ENCODE results near the gene EDN2.
A peak's percentile ranks its signal among the peaks of the same experiment; 100 is the strongest.

The EDN2 gene

DNA sequence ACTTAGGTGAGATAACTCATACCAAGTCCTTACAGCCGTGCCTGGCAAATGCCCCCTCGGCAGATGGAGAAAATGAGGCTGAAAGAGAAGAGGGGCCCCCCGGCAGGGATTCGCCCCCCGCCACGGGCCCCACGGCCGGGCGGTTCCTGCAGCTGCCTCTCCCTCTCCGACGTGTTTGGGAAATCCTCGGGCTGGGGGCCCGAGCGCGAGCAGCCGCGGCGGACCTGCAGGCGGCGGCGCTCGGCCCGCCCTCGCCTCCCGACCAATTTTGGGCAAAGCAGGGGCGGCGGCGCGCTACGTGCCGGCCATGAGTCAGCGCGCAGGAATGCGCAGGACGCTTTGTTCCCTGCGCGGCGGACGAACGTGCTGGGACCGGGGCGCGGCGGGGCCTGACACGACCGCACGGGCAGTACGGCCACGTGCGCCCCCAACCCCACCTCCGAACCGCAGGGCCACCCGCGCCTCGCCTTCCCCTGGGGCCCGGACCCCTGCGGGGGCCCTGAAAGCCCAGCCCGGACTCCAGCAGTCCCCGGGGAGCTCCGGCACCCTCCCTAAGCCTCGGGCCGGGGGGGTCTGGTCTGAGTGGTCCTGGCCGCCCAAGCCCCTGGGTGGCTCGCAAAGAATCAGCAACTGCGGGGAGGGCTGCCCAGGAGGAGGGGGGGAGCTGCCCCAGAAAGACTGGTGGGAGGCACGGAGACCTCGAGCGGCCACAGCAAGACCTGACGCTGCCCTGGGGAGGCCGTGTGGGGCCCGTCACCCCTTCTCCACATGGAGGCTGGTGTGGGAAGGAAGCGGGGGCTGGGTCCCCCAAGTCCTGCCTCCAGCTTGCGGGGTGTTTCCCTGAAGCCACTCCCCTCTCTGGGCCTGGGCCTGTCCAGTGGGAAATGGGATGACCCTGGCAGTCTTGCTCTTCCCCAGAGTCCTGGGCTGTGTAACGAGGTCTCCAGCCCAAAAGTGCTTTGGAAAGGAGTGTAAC, 11.9 kb upstream of the EDN2 start:
- Histone ChIP-seq H3K9ac (ENCODE audit: low read depth, low read length, poor library complexity, severe bottlenecking) (no peak overlapping the region), H3K79me2 (ENCODE audit: insufficient read depth, low read length) (no peaks in the 10 kb centered on the region), H3K36me3 (ENCODE audit: insufficient read depth, low read length) (no peaks in the 10 kb centered on the region), H3K9me2 (replicated peaks; ENCODE audit: low read depth, low read length) (no peaks in the 10 kb centered on the region), H3K9me3 (ENCODE audit: insufficient read depth, low read depth, low read length) (no peaks in the 10 kb centered on the region), H3F3A (ENCODE audit: low read depth) (no peaks in the 10 kb centered on the region), H3K4me3 (ENCODE audit: low read length, poor library complexity, severe bottlenecking) (peak overlapping the region; percentile 62), H2AFZ (ENCODE audit: low read length) (peak overlapping the region; percentile 42), H3K27me3 (ENCODE audit: insufficient read depth, low read length, poor library complexity, severe bottlenecking) (no peaks in the 10 kb centered on the region), H3K4me1 (ENCODE audit: insufficient read depth, low read length, poor library complexity, severe bottlenecking) (no peaks in the 10 kb centered on the region), H4K20me1 (ENCODE audit: insufficient read depth, low read length, poor library complexity, severe bottlenecking) (no peaks in the 10 kb centered on the region), H3K4me2 (ENCODE audit: low read depth, low read length, poor library complexity, severe bottlenecking) (peak overlapping the region; percentile 61)
- no peak for TF ChIP-seq EZH2phosphoT487 (IDR thresholded peaks at IDR 0.05; ENCODE audit: borderline replicate concordance)
- TF ChIP-seq, protein P1, sequence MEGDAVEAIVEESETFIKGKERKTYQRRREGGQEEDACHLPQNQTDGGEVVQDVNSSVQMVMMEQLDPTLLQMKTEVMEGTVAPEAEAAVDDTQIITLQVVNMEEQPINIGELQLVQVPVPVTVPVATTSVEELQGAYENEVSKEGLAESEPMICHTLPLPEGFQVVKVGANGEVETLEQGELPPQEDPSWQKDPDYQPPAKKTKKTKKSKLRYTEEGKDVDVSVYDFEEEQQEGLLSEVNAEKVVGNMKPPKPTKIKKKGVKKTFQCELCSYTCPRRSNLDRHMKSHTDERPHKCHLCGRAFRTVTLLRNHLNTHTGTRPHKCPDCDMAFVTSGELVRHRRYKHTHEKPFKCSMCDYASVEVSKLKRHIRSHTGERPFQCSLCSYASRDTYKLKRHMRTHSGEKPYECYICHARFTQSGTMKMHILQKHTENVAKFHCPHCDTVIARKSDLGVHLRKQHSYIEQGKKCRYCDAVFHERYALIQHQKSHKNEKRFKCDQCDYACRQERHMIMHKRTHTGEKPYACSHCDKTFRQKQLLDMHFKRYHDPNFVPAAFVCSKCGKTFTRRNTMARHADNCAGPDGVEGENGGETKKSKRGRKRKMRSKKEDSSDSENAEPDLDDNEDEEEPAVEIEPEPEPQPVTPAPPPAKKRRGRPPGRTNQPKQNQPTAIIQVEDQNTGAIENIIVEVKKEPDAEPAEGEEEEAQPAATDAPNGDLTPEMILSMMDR (conservative IDR thresholded peaks at IDR 0.05; ENCODE audit: low read length): no peak

DNA sequence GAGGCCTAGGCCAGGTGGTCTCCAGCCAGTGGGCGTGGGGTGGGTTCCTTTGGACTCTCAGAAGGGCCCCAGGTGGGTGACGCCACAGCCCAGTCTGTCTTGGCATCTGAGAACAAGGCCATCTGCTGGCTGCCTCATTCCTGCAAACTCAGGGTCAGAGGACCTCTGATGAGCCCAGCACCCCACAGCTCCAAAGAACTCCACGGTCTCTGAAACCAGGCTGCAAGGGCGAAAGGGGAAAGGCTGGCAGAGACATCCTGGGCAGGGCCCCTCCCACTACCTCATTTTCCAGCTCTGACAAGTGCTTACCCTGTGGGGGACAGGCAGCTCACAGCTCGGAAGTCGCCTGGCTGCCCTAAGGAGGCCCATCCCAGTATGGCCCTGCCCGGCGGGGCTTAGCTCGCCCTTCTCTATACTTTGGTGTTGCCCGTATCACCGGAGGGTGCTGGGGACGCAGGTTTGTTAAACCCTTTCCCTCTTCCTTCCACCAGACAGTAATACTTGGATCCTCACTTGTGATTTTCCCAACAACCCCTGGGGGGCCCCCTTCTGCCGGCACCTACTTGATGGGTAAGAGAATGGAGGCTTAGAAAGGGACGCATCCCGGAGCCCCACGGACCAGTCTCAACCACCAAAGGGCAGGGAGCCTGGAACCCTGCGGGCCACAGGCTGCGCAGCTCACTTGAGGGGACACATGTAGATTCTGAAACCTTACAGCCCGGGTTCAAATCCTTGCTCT, 10.9 kb upstream of the EDN2 start:
- H4K20me1 ChIP-seq (ENCODE audit: insufficient read depth, low read length, poor library complexity, severe bottlenecking): no peaks in the 10 kb centered on the region
- no peaks in the 10 kb centered on the region for H3F3A ChIP-seq (ENCODE audit: low read depth)
- no peaks in the 10 kb centered on the region for H3K9me2 ChIP-seq (replicated peaks; ENCODE audit: low read depth, low read length)
- H3K36me3 ChIP-seq (ENCODE audit: insufficient read depth, low read length): no peaks in the 10 kb centered on the region
- H2AFZ ChIP-seq (ENCODE audit: low read length): peak overlapping the region; percentile 42
- H3K4me1 ChIP-seq (ENCODE audit: insufficient read depth, low read length, poor library complexity, severe bottlenecking): no peaks in the 10 kb centered on the region
- H3K27me3 ChIP-seq (ENCODE audit: insufficient read depth, low read length, poor library complexity, severe bottlenecking): no peaks in the 10 kb centered on the region
- H3K79me2 ChIP-seq (ENCODE audit: insufficient read depth, low read length): no peaks in the 10 kb centered on the region
- H3K9ac ChIP-seq (ENCODE audit: low read depth, low read length, poor library complexity, severe bottlenecking): no peak overlapping the region
- no peak for TF ChIP-seq EZH2phosphoT487 (IDR thresholded peaks at IDR 0.05; ENCODE audit: borderline replicate concordance)
- TF ChIP-seq, protein P1 (conservative IDR thresholded peaks at IDR 0.05; ENCODE audit: low read length): peak; percentile 51
- H3K4me2 ChIP-seq (ENCODE audit: low read depth, low read length, poor library complexity, severe bottlenecking): peak overlapping the region; percentile 61
- H3K4me3 ChIP-seq (ENCODE audit: low read length, poor library complexity, severe bottlenecking): peak overlapping the region; percentile 62
- no peaks in the 10 kb centered on the region for H3K9me3 ChIP-seq (ENCODE audit: insufficient read depth, low read depth, low read length)

DNA sequence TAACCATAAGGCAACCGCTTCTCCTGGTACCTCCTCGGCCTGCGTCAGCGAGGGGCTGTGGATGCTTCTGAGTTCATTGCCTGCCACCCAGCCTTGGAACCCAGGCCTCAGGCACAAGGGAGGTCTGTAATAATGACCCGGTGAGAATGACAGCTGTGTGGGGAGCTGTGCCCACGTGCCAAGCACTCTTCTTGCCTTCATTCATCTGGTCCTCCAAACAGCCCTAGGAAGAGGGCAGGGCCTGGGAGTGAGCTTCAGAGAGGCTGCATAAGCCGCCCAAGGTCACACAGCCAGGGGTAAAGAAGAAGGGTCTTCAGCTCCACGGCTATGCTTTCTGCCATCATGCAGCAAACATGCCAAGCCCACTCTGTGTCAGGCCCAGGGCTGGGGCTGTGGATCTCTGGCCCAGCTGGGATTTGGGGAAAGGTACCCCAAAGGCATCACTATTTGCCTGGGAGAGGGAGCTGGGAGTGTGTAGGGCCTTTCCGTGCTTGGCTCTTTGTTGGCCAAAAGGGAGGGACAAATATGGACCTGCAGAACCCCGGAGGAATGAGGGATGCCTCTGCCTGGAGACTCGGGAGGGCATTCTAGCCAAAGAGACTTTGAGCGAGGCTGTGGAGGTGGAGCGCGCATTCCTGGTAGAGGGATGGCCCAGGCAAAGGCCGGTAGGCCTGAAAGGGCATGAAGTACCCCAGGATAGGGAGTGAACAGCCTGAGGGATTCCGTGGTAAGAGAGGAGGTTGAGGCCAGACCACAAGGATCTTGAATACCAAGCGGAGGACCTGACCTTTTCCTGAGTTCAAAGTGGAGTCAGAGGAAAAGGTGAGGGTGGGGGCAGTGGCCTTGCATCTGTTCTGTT, 10.1 kb upstream of the EDN2 start:
- no peaks in the 10 kb centered on the region for H3K9me2 ChIP-seq (replicated peaks; ENCODE audit: low read depth, low read length)
- H3K4me1 ChIP-seq (ENCODE audit: insufficient read depth, low read length, poor library complexity, severe bottlenecking): no peaks in the 10 kb centered on the region
- no peaks in the 10 kb centered on the region for H3F3A ChIP-seq (ENCODE audit: low read depth)
- H3K27me3 ChIP-seq (ENCODE audit: insufficient read depth, low read length, poor library complexity, severe bottlenecking): no peaks in the 10 kb centered on the region
- no peak overlapping the region for H3K4me2 ChIP-seq (ENCODE audit: low read depth, low read length, poor library complexity, severe bottlenecking)
- H2AFZ ChIP-seq (ENCODE audit: low read length): no peak overlapping the region
- no peaks in the 10 kb centered on the region for H4K20me1 ChIP-seq (ENCODE audit: insufficient read depth, low read length, poor library complexity, severe bottlenecking)
- no peaks in the 10 kb centered on the region for H3K36me3 ChIP-seq (ENCODE audit: insufficient read depth, low read length)
- H3K9ac ChIP-seq (ENCODE audit: low read depth, low read length, poor library complexity, severe bottlenecking): no peak overlapping the region
- H3K4me3 ChIP-seq (ENCODE audit: low read length, poor library complexity, severe bottlenecking): no peak overlapping the region
- no peak for TF ChIP-seq EZH2phosphoT487 (IDR thresholded peaks at IDR 0.05; ENCODE audit: borderline replicate concordance)
- TF ChIP-seq, protein P1 (conservative IDR thresholded peaks at IDR 0.05; ENCODE audit: low read length): no peak
- H3K79me2 ChIP-seq (ENCODE audit: insufficient read depth, low read length): no peaks in the 10 kb centered on the region
- H3K9me3 ChIP-seq (ENCODE audit: insufficient read depth, low read depth, low read length): no peaks in the 10 kb centered on the region
